ENCODE results near the gene COL4A2.

Gene COL4A2

GRCh38 chr13:110365876-110366275 lies 58.8 kb downstream of the COL4A2 start:
- Histone ChIP-seq H3K9me3 (ENCODE audit: control insufficient read depth in 1 of 2, low read length in 2 of 2) (no peaks in the 10 kb centered on the region), H3K4me3 (ENCODE audit: low read depth in 1 of 2, low read length in 2 of 2) (no peak overlapping the region), H3K9ac (ENCODE audit: low read depth in 1 of 2, low read length in 2 of 2) (no peak overlapping the region), H3K27me3 (ENCODE audit: control insufficient read depth in 1 of 2, insufficient read depth in 2 of 2, low read length in 2 of 2) (no peaks in the 10 kb centered on the region), H3K4me1 (ENCODE audit: control insufficient read depth in 1 of 2, insufficient read depth in 2 of 2, low read length in 2 of 2) (peaks cover under 1 to 4% of the 10 kb centered on the region in 2 donors), H3K36me3 (ENCODE audit: control insufficient read depth in 1 of 2, insufficient read depth in 2 of 2, low read length in 2 of 2) (no peaks in the 10 kb centered on the region), H3K27ac (ENCODE audit: low read depth, low read length) (no peak overlapping the region)

DNA sequence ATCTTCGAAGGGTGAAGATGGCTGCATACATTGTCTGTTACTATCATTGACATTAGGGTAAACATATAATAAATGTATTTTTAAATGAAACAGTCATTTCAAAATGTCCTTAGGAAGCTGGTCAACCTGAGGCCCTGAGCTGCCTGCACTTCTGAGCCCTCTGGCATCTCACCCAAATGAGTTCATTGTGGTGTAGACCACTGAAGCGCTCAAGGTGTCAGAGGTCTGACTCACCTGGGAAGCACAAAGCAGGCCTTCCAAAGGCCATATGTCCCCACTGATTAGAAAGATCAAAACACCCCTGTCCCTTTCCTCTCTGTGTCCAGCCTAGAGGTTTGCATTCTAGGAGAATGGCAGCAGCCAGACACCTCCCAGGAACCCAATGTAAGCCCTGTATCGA lies 59.6 kb downstream of the COL4A2 start:
- Histone ChIP-seq H3K9me3 (ENCODE audit: control insufficient read depth in 1 of 2, low read length in 2 of 2) (no peaks in the 10 kb centered on the region), H3K27me3 (ENCODE audit: control insufficient read depth in 1 of 2, insufficient read depth in 2 of 2, low read length in 2 of 2) (no peaks in the 10 kb centered on the region), H3K4me3 (ENCODE audit: low read depth in 1 of 2, low read length in 2 of 2) (no peak overlapping the region), H3K36me3 (ENCODE audit: control insufficient read depth in 1 of 2, insufficient read depth in 2 of 2, low read length in 2 of 2) (no peaks in the 10 kb centered on the region), H3K27ac (ENCODE audit: low read depth, low read length) (no peak overlapping the region), H3K4me1 (ENCODE audit: control insufficient read depth in 1 of 2, insufficient read depth in 2 of 2, low read length in 2 of 2) (no peaks in the 10 kb centered on the region), H3K9ac (ENCODE audit: low read depth in 1 of 2, low read length in 2 of 2) (no peak overlapping the region)

DNA sequence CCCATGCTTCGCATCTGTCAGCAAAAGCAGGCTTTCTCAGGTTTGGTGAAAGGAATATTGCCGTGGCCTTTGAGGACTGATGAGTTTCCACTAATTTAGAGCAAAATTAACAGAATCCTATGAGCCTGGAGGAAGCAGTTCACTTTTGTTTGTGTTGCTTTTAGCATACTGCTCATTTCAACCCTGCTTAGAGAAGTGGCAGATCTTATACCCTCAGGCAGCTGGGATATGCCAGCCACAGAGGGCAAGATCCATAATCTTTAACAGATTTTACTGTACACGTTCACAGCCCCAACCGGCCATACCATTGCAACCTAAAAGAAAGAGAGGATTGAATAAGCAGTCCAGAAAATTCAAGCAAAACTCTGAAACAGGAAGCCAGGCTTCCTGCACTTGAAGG lies 60.5 kb downstream of the COL4A2 start:
- H3K27me3 ChIP-seq (ENCODE audit: control insufficient read depth in 1 of 2, insufficient read depth in 2 of 2, low read length in 2 of 2): no peaks in the 10 kb centered on the region
- H3K9me3 ChIP-seq (ENCODE audit: control insufficient read depth in 1 of 2, low read length in 2 of 2): no peaks in the 10 kb centered on the region
- H3K4me3 ChIP-seq (ENCODE audit: low read depth in 1 of 2, low read length in 2 of 2): no peak overlapping the region
- no peak overlapping the region for H3K27ac ChIP-seq (ENCODE audit: low read depth, low read length)
- no peak overlapping the region for H3K9ac ChIP-seq (ENCODE audit: low read depth in 1 of 2, low read length in 2 of 2)
- H3K4me1 ChIP-seq (ENCODE audit: control insufficient read depth in 1 of 2, insufficient read depth in 2 of 2, low read length in 2 of 2): no peaks in the 10 kb centered on the region
- no peaks in the 10 kb centered on the region for H3K36me3 ChIP-seq (ENCODE audit: control insufficient read depth in 1 of 2, insufficient read depth in 2 of 2, low read length in 2 of 2)

DNA sequence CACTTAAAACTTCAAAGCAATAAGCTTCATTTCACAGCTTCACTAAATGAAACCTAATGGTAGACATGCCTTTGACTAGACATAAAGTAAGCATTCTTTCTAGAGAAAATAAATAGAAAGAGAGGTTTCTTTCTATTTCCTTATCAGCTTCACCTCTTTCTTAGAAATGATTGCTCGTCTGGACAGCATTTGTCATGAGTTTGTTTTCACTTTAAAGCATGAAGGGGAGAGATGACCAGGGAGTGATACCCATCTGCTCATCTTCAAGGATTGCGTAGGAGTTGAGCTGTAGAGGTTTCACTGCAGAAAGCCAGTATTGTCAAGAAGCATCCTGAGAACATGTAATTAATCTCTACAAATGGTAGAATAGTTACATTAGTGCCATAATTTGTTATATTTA lies 61.3 kb downstream of the COL4A2 start:
- no peak overlapping the region for H3K9ac ChIP-seq (ENCODE audit: low read depth in 1 of 2, low read length in 2 of 2)
- no peaks in the 10 kb centered on the region for H3K36me3 ChIP-seq (ENCODE audit: control insufficient read depth in 1 of 2, insufficient read depth in 2 of 2, low read length in 2 of 2)
- no peak overlapping the region for H3K4me3 ChIP-seq (ENCODE audit: low read depth in 1 of 2, low read length in 2 of 2)
- H3K9me3 ChIP-seq (ENCODE audit: control insufficient read depth in 1 of 2, low read length in 2 of 2): no peaks in the 10 kb centered on the region
- H3K27ac ChIP-seq (ENCODE audit: low read depth, low read length): no peak overlapping the region
- no peaks in the 10 kb centered on the region for H3K27me3 ChIP-seq (ENCODE audit: control insufficient read depth in 1 of 2, insufficient read depth in 2 of 2, low read length in 2 of 2)
- no peaks in the 10 kb centered on the region for H3K4me1 ChIP-seq (ENCODE audit: control insufficient read depth in 1 of 2, insufficient read depth in 2 of 2, low read length in 2 of 2)

DNA sequence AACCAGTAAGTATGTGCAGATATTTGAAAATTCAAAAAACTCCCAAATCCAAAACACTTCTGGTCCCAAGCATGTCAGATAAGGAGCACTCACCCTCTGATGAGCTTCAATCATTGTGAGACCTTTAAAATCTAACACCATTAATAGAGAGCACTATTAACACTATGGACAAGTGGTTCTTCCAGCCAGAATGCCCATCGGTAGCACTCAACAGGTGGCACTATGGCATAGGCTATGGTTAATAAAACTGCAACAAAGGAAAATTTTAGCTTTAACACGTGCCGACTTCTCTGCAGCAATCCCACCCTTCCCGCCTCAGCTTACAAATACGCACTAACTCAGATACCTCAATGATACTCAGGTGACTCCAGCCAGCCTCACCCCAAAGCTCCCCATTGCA lies 62.3 kb downstream of the COL4A2 start:
- H3K4me1 ChIP-seq (ENCODE audit: control insufficient read depth in 1 of 2, insufficient read depth in 2 of 2, low read length in 2 of 2): no peaks in the 10 kb centered on the region
- no peaks in the 10 kb centered on the region for H3K36me3 ChIP-seq (ENCODE audit: control insufficient read depth in 1 of 2, insufficient read depth in 2 of 2, low read length in 2 of 2)
- H3K4me3 ChIP-seq (ENCODE audit: low read depth in 1 of 2, low read length in 2 of 2): no peak overlapping the region
- H3K9ac ChIP-seq (ENCODE audit: low read depth in 1 of 2, low read length in 2 of 2): no peak overlapping the region
- no peaks in the 10 kb centered on the region for H3K9me3 ChIP-seq (ENCODE audit: control insufficient read depth in 1 of 2, low read length in 2 of 2)
- H3K27me3 ChIP-seq (ENCODE audit: control insufficient read depth in 1 of 2, insufficient read depth in 2 of 2, low read length in 2 of 2): no peaks in the 10 kb centered on the region
- no peak overlapping the region for H3K27ac ChIP-seq (ENCODE audit: low read depth, low read length)

- H3K4me3 ChIP-seq (ENCODE audit: low read depth in 1 of 2, low read length in 2 of 2): no peak overlapping the region
- no peaks in the 10 kb centered on the region for H3K4me1 ChIP-seq (ENCODE audit: control insufficient read depth in 1 of 2, insufficient read depth in 2 of 2, low read length in 2 of 2)
- H3K27ac ChIP-seq (ENCODE audit: low read depth, low read length): no peak overlapping the region
- H3K27me3 ChIP-seq (ENCODE audit: control insufficient read depth in 1 of 2, insufficient read depth in 2 of 2, low read length in 2 of 2): peaks cover 0 to 3% of the 10 kb centered on the region in 2 donors
- no peaks in the 10 kb centered on the region for H3K9me3 ChIP-seq (ENCODE audit: control insufficient read depth in 1 of 2, low read length in 2 of 2)
- H3K9ac ChIP-seq (ENCODE audit: low read depth in 1 of 2, low read length in 2 of 2): no peak overlapping the region
- H3K36me3 ChIP-seq (ENCODE audit: control insufficient read depth in 1 of 2, insufficient read depth in 2 of 2, low read length in 2 of 2): no peaks in the 10 kb centered on the region
Measured at GRCh38 chr13:110371550-110372465, 64.7 kb downstream of the COL4A2 start.

DNA sequence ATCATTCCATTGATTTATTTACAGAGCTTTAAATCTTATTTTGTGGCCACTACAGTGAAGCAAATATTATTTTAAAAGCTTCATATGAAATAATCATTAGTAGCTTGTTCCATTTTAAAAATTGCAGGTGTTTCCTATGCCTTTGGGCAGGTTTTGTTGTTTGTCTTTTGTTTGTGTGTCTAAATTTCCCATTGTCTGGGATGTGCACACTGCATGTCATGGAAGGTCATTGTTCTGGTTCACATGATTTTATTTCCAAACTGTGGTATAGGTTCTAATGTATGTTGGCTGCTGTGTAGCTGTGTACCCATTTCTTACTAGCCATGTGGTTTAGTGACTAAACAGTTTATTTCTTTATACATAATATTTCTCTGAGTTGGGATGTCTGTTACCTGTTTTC lies 65.6 kb downstream of the COL4A2 start:
- H3K9me3 ChIP-seq (ENCODE audit: control insufficient read depth in 1 of 2, low read length in 2 of 2): no peaks in the 10 kb centered on the region
- peaks cover 0 to 3% of the 10 kb centered on the region in 2 donors for H3K27me3 ChIP-seq (ENCODE audit: control insufficient read depth in 1 of 2, insufficient read depth in 2 of 2, low read length in 2 of 2)
- no peak overlapping the region for H3K4me3 ChIP-seq (ENCODE audit: low read depth in 1 of 2, low read length in 2 of 2)
- no peak overlapping the region for H3K9ac ChIP-seq (ENCODE audit: low read depth in 1 of 2, low read length in 2 of 2)
- H3K27ac ChIP-seq (ENCODE audit: low read depth, low read length): no peak overlapping the region
- H3K36me3 ChIP-seq (ENCODE audit: control insufficient read depth in 1 of 2, insufficient read depth in 2 of 2, low read length in 2 of 2): no peaks in the 10 kb centered on the region
- H3K4me1 ChIP-seq (ENCODE audit: control insufficient read depth in 1 of 2, insufficient read depth in 2 of 2, low read length in 2 of 2): no peaks in the 10 kb centered on the region

- H3K4me3 ChIP-seq (ENCODE audit: low read depth in 1 of 2, low read length in 2 of 2): no peak overlapping the region
Measured at GRCh38 chr13:110373617-110374016, 66.5 kb downstream of the COL4A2 start.

DNA sequence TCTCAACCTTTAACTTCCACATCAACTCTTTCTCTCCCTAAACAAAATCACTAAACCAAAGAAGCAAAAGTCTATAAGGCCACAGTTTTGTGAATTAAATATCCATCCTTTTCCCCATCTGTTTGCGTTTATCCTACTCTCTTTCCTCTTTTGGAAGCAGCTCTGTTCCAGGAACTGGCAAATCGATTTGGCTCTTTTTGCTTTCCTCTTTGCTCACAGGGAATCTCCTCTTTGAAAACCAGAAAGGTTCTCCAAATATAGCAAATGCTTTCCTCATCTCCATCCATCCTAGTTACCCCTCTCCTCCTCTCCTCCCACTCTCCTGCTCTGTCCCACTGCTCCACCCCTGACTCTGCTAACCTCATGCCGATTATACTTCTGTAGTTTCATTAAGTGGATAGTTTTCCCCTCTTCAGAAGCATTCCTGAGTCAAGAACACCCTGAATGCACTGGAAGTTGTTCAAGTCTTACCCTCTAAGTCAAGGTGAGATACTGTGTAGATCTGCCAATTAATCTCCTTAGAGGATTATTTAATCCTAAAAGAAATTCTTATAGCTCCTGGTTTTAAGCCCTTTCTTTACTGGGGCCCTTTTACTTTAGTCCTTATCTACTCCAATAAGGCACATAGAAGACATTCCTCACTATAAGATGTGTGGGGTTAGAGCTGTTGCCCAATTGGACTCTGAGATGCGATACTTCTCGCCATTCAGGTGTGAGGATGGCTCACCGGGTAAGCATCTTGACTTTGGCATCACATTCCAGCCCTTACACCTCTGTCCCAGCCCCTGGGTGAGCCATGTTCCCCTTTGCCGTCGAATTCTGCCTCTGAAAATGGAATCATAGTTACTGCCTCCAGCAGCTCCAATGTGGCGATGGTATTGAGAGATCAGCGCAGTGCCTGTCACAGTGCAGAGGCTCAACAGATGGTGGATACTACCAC lies 67.6 kb downstream of the COL4A2 start:
- no peak overlapping the region for H3K27ac ChIP-seq (ENCODE audit: low read depth, low read length)
- H3K27me3 ChIP-seq (ENCODE audit: control insufficient read depth in 1 of 2, insufficient read depth in 2 of 2, low read length in 2 of 2): peaks cover 0 to 3% of the 10 kb centered on the region in 2 donors
- H3K4me3 ChIP-seq (ENCODE audit: low read depth in 1 of 2, low read length in 2 of 2): no peak overlapping the region
- H3K9me3 ChIP-seq (ENCODE audit: control insufficient read depth in 1 of 2, low read length in 2 of 2): no peaks in the 10 kb centered on the region
- H3K9ac ChIP-seq (ENCODE audit: low read depth in 1 of 2, low read length in 2 of 2): no peak overlapping the region
- no peaks in the 10 kb centered on the region for H3K36me3 ChIP-seq (ENCODE audit: control insufficient read depth in 1 of 2, insufficient read depth in 2 of 2, low read length in 2 of 2)
- no peaks in the 10 kb centered on the region for H3K4me1 ChIP-seq (ENCODE audit: control insufficient read depth in 1 of 2, insufficient read depth in 2 of 2, low read length in 2 of 2)

More at GRCh38 chr13:110373617-110374016, 66.5 kb downstream of the COL4A2 start:
- Histone ChIP-seq H3K27me3 (ENCODE audit: control insufficient read depth in 1 of 2, insufficient read depth in 2 of 2, low read length in 2 of 2) (peaks cover 0 to 3% of the 10 kb centered on the region in 2 donors), H3K36me3 (ENCODE audit: control insufficient read depth in 1 of 2, insufficient read depth in 2 of 2, low read length in 2 of 2) (no peaks in the 10 kb centered on the region), H3K9me3 (ENCODE audit: control insufficient read depth in 1 of 2, low read length in 2 of 2) (no peaks in the 10 kb centered on the region), H3K4me1 (ENCODE audit: control insufficient read depth in 1 of 2, insufficient read depth in 2 of 2, low read length in 2 of 2) (no peaks in the 10 kb centered on the region), H3K27ac (ENCODE audit: low read depth, low read length) (no peak overlapping the region), H3K9ac (ENCODE audit: low read depth in 1 of 2, low read length in 2 of 2) (no peak overlapping the region)

DNA sequence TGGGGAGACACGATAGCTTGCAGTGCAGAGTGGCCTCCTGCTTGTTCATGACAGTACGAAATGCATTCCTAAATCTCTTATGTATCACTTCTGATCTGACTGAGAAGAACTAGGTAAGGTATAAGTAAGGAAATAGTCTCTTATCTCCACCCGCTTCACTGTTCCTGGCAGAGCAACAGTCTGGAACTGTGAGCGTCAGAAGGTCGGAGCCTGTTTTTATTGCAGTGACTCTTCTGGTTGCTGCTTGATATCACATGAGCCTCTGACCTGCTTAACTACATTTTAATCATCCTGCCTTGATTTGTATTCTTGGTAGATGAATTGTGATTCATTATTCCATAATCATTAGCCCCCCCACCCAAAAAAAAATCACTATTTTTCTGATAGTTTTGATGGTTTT lies 69.0 kb downstream of the COL4A2 start:
- H3K4me1 ChIP-seq (ENCODE audit: control insufficient read depth in 1 of 2, insufficient read depth in 2 of 2, low read length in 2 of 2): no peaks in the 10 kb centered on the region
- H3K9ac ChIP-seq (ENCODE audit: low read depth in 1 of 2, low read length in 2 of 2): no peak overlapping the region
- no peak overlapping the region for H3K27ac ChIP-seq (ENCODE audit: low read depth, low read length)

More for the DNA sequence above, 69.0 kb downstream of the COL4A2 start:
- Histone ChIP-seq H3K27me3 (ENCODE audit: control insufficient read depth in 1 of 2, insufficient read depth in 2 of 2, low read length in 2 of 2) (peaks cover 0 to 3% of the 10 kb centered on the region in 2 donors), H3K9me3 (ENCODE audit: control insufficient read depth in 1 of 2, low read length in 2 of 2) (no peaks in the 10 kb centered on the region), H3K36me3 (ENCODE audit: control insufficient read depth in 1 of 2, insufficient read depth in 2 of 2, low read length in 2 of 2) (no peaks in the 10 kb centered on the region), H3K4me3 (ENCODE audit: low read depth in 1 of 2, low read length in 2 of 2) (no peak overlapping the region)
